ENCODE results near the gene TMEM88.

DNA sequence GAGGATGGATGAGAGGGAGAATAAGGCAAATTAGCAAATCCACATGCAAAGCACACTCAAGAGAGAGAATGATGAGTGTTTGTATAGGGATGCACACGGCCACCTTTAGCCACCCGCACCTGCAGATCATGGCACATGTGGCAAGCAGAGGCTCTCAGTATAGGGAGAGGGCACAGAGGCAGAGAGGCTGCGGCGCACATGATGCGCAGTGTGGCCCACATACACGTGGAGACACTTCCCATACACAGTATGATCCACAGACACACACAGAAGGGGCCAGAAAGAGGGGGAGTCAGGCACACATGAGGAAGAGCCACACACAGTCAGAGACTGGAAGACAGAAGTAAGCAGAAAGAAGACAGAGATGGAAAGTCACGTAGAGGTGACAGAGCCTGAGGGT is 27.2 kb downstream of the TMEM88 start:
- TF ChIP-seq, protein P1, sequence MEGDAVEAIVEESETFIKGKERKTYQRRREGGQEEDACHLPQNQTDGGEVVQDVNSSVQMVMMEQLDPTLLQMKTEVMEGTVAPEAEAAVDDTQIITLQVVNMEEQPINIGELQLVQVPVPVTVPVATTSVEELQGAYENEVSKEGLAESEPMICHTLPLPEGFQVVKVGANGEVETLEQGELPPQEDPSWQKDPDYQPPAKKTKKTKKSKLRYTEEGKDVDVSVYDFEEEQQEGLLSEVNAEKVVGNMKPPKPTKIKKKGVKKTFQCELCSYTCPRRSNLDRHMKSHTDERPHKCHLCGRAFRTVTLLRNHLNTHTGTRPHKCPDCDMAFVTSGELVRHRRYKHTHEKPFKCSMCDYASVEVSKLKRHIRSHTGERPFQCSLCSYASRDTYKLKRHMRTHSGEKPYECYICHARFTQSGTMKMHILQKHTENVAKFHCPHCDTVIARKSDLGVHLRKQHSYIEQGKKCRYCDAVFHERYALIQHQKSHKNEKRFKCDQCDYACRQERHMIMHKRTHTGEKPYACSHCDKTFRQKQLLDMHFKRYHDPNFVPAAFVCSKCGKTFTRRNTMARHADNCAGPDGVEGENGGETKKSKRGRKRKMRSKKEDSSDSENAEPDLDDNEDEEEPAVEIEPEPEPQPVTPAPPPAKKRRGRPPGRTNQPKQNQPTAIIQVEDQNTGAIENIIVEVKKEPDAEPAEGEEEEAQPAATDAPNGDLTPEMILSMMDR (IDR thresholded peaks at IDR 0.05; ENCODE audit: insufficient read depth, low read depth, low read length): no peak
- no peak for TF ChIP-seq EZH2 (IDR thresholded peaks at IDR 0.05; ENCODE audit: insufficient read depth, low read length)
